Astrocyte (in vitro differentiated cells and primary cell): Measurements from ENCODE around the gene MAJIN. TPM values are rescaled to one million over a fixed set of nuclear protein-coding genes. Genes with fewer than 3 reads are reported as not detected.

Experiments
- DNase-seq: peaks from one replicate; pipeline ENCODE4 v3.0.0-alpha.2; 2010; ENCODE audit warnings: low read depth
- FAIRE-seq: peaks from 2 replicates; lab custom pipeline; 2011; peaks lifted over from hg19 to GRCh38; lab: Jason Lieb, UNC
- H2AFZ ChIP-seq: 2 replicates; pipeline ENCODE4 v1.6.0; 2012; ENCODE audit warnings: low read depth, low read length, inconsistent platforms
- H3K27ac ChIP-seq: 2 replicates; pipeline ENCODE4 v1.5.1; 2011; ENCODE audit warnings: low read depth, low read length, inconsistent platforms
- H3K27me3 ChIP-seq: 2 replicates; pipeline ENCODE4 v1.6.0; 2011; ENCODE audit warnings: low read length, inconsistent platforms; ENCODE audit not compliant: insufficient read depth
- H3K36me3 ChIP-seq: 2 replicates; pipeline ENCODE4 v1.5.1; 2011; ENCODE audit warnings: low read length, inconsistent platforms; ENCODE audit not compliant: insufficient read depth
- H3K4me1 ChIP-seq: 2 replicates; pipeline ENCODE4 v1.5.1; 2011; ENCODE audit warnings: low read length, inconsistent platforms; ENCODE audit not compliant: insufficient read depth
- H3K4me2 ChIP-seq: 2 replicates; pipeline ENCODE4 v1.6.0; 2012; ENCODE audit warnings: low read length, inconsistent platforms
- H3K4me3 ChIP-seq: 2 replicates; pipeline ENCODE4 v1.5.1; 2011; ENCODE audit warnings: low read depth, mild to moderate bottlenecking, low read length, inconsistent platforms; ENCODE audit not compliant: insufficient read depth
- H3K79me2 ChIP-seq: 2 replicates; pipeline ENCODE4 v1.6.0; 2012; ENCODE audit warnings: mild to moderate bottlenecking, low read length, inconsistent platforms; ENCODE audit not compliant: insufficient read depth
- H3K9ac ChIP-seq: 2 replicates; pipeline ENCODE4 v1.6.0; 2012; ENCODE audit warnings: mild to moderate bottlenecking, low read length, inconsistent platforms
- H3K9me3 ChIP-seq: 2 replicates; pipeline ENCODE4 v1.5.1; 2012; ENCODE audit warnings: low read depth, mild to moderate bottlenecking, low read length, inconsistent platforms; ENCODE audit not compliant: insufficient read depth
- H4K20me1 ChIP-seq: 2 replicates; pipeline ENCODE4 v1.6.0; 2012; ENCODE audit warnings: low read length, inconsistent platforms; ENCODE audit not compliant: insufficient read depth
- H3K27ac Mint-ChIP-seq: one replicate; pipeline ENCODE4 v1.8.0; 2021; ENCODE audit warnings: mild to moderate bottlenecking, mixed read lengths; ENCODE audit not compliant: unreplicated experiment
- H3K27me3 Mint-ChIP-seq: one replicate; pipeline ENCODE4 v1.8.0; 2021; ENCODE audit warnings: low read depth, mixed read lengths; ENCODE audit not compliant: unreplicated experiment
- H3K36me3 Mint-ChIP-seq: one replicate; pipeline ENCODE4 v1.8.0; 2021; ENCODE audit warnings: low read depth, mixed read lengths; ENCODE audit not compliant: unreplicated experiment
- H3K4me1 Mint-ChIP-seq: one replicate; pipeline ENCODE4 v1.8.0; 2021; ENCODE audit warnings: low read depth, mixed read lengths; ENCODE audit not compliant: unreplicated experiment
- H3K4me3 Mint-ChIP-seq: one replicate; pipeline ENCODE4 v1.8.0; 2021; ENCODE audit warnings: mild to moderate bottlenecking, moderate library complexity, mixed read lengths; ENCODE audit not compliant: unreplicated experiment
- H3K9me3 Mint-ChIP-seq: one replicate; pipeline ENCODE4 v1.8.0; 2021; ENCODE audit warnings: mild to moderate bottlenecking, mixed read lengths; ENCODE audit not compliant: unreplicated experiment
- CTCF ChIP-seq: IDR thresholded peaks from 2 replicates; pipeline ENCODE4 v1.5.1; 2011; ENCODE audit warnings: low read depth, mild to moderate bottlenecking, inconsistent platforms, low read length, moderate library complexity; ENCODE audit not compliant: insufficient read depth
- EZH2 ChIP-seq: IDR thresholded peaks from 2 replicates; pipeline ENCODE4 v1.6.1; 2012; ENCODE audit warnings: mild to moderate bottlenecking, low read length, inconsistent platforms; ENCODE audit not compliant: insufficient read depth
- total RNA-seq: library from RNA; stranded (reverse); gene quantifications from 2 replicates; pipeline ENCODE4 v1.2.1, GENCODE V29; 2021

MAJIN gene
- total RNA-seq, 1 donor from 2014 or later = not detected

GRCh38 chr11:64951529-64951928 lies 20.4 kb downstream of the MAJIN start:
- no peak overlapping the region for H3K27ac ChIP-seq
- H3K27me3 ChIP-seq = peaks cover 15% of the 10 kb centered on the region
- H3K4me3 ChIP-seq = no peak overlapping the region
- DNase-seq (no peak), FAIRE-seq (no peak)
- no peaks in the 10 kb centered on the region for H3K4me1 ChIP-seq
- TF ChIP-seq CTCF = no peak
- TF ChIP-seq EZH2 = no peak
- H3K4me2 ChIP-seq = no peak overlapping the region
- no peaks in the 10 kb centered on the region for H4K20me1 ChIP-seq
- H3K27ac Mint-ChIP-seq = no peak overlapping the region
- no peaks in the 10 kb centered on the region for H3K79me2 ChIP-seq
- H3K27me3 Mint-ChIP-seq = peaks cover 17% of the 10 kb centered on the region
- no peaks in the 10 kb centered on the region for H3K9me3 Mint-ChIP-seq
- H3K36me3 Mint-ChIP-seq = no peaks in the 10 kb centered on the region
- H2AFZ ChIP-seq = no peak overlapping the region
- H3K9ac ChIP-seq = no peak overlapping the region
- H3K36me3 ChIP-seq = no peaks in the 10 kb centered on the region
- no peaks in the 10 kb centered on the region for H3K4me1 Mint-ChIP-seq
- no peak overlapping the region for H3K4me3 Mint-ChIP-seq
- H3K9me3 ChIP-seq = no peaks in the 10 kb centered on the region

GRCh38 chr11:64947208-64947814 lies 24.6 kb downstream of the MAJIN start:
- Histone ChIP-seq H3K79me2 (no peaks in the 10 kb centered on the region), H3K9me3 (no peaks in the 10 kb centered on the region), H3K9ac (no peak overlapping the region), H3K36me3 (no peaks in the 10 kb centered on the region), H4K20me1 (no peaks in the 10 kb centered on the region), H2AFZ (no peak overlapping the region), H3K27me3 (peaks cover 23% of the 10 kb centered on the region), H3K4me2 (no peak overlapping the region), H3K4me3 (no peak overlapping the region), H3K27ac (no peak overlapping the region), H3K4me1 (no peaks in the 10 kb centered on the region)
- FAIRE-seq (no peak), DNase-seq (no peak)
- peaks cover 25% of the 10 kb centered on the region for H3K27me3 Mint-ChIP-seq
- H3K4me3 Mint-ChIP-seq = no peak overlapping the region
- no peak overlapping the region for H3K27ac Mint-ChIP-seq
- peaks cover 2% of the 10 kb centered on the region for H3K9me3 Mint-ChIP-seq
- H3K36me3 Mint-ChIP-seq = no peaks in the 10 kb centered on the region
- no peaks in the 10 kb centered on the region for H3K4me1 Mint-ChIP-seq
- TF ChIP-seq EZH2 (no peak), CTCF (no peak)

- H3K9me3 Mint-ChIP-seq = no peaks in the 10 kb centered on the region
- no peak overlapping the region for H3K4me3 ChIP-seq
- no peak overlapping the region for H3K4me3 Mint-ChIP-seq
- peaks cover 13% of the 10 kb centered on the region for H3K4me1 Mint-ChIP-seq
- no peak for TF ChIP-seq EZH2
- no peak overlapping the region for H3K4me2 ChIP-seq
- peaks cover 22% of the 10 kb centered on the region for H3K36me3 Mint-ChIP-seq
- H2AFZ ChIP-seq = no peak overlapping the region
- no peak overlapping the region for H3K27ac ChIP-seq
- H3K79me2 ChIP-seq = no peaks in the 10 kb centered on the region
- H3K27me3 ChIP-seq = peaks cover 2% of the 10 kb centered on the region
- no peak overlapping the region for H3K9ac ChIP-seq
- H3K27ac Mint-ChIP-seq = no peak overlapping the region
- peaks cover 3% of the 10 kb centered on the region for H4K20me1 ChIP-seq
- DNase-seq = no peak
- no peak for FAIRE-seq
- H3K36me3 ChIP-seq = peaks cover 12% of the 10 kb centered on the region
- no peaks in the 10 kb centered on the region for H3K4me1 ChIP-seq
- H3K27me3 Mint-ChIP-seq = peaks cover 25% of the 10 kb centered on the region
- no peaks in the 10 kb centered on the region for H3K9me3 ChIP-seq
These were observed 35.4 kb downstream of the MAJIN start for GRCh38 chr11:64936539-64936938.
